ENCODE results near the gene LBX1.

Gene LBX1, protein sequence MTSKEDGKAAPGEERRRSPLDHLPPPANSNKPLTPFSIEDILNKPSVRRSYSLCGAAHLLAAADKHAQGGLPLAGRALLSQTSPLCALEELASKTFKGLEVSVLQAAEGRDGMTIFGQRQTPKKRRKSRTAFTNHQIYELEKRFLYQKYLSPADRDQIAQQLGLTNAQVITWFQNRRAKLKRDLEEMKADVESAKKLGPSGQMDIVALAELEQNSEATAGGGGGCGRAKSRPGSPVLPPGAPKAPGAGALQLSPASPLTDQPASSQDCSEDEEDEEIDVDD

DNA sequence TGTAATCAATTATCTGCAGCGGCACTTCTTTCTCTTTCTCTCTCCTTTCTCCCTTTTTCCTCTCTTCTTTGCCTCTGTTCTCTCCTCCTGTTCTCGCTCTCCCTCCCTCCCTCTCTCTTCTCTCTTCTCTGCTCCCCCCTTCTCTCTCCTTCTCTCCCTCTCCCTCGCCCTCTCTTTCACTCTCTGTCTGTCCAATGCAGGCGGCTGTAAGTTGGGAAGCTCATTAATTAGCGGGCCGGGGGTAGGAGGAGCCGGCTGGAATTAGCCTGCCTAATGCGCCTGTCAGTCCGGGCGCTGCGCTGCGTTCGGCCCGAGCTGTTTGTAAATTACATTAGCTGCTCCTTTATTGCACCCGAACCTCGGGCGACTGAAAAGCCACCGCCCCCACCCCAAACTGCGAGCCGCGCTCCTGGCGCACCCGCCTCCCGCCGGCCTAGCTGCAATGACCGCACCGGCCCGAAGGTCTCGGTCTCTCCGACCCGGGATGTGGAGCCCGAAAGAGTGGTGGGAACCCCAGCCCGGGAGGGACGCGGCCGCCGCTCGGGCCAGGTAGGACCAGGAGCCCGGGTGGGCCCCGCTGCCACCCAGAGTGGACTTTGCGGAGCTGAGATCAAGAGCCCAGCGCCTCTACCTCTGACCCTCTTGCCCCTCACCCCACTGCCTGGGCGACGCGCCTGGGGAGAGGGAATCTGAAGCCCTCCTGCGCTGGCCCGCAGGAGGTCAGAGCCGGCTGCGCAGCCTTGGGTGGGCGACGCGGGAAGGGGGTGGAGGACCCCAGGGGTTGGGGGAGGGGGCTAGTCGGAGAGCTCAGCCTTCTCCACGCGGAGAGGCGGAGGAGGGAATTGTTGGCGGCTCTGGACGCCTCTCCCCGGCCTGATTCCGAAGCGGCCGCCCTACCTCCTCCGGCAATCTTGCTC, at the start of gene LBX1:
LBX1 (minus strand) TSS at position 198 of the 917 bp plus-strand sequence. CDS start 648 bp downstream, outside the sequence.
- DNase-seq (ENCODE audit: low spot score): no peak

- DNase-seq (ENCODE audit: low spot score): no peak
Measured at GRCh38 chr10:101273741-101274140, 44.5 kb upstream of the LBX1 start.

DNA sequence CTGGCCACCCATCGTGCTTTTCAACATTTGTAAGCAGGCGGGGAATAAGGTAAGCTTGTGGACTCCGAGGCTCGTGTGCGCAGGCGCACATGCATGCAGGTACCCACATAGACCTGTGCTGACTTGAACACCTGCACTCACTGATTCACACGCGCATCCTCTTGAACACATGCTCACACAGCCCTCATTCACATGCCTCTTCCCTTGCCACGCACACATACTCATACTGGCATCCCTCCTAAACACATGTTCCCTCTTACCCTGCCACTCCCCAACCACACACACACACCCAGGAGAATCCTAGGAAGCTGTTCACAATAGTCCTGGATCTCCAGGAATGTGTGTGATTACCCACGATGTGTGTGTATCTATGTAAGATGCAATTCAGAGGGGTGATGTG, 44.1 kb upstream of the LBX1 start:
- DNase-seq (ENCODE audit: low spot score): no peak

- peak; percentile 63 for DNase-seq (ENCODE audit: low spot score)
Measured at GRCh38 chr10:101272229-101272868, 43.1 kb upstream of the LBX1 start.

DNA sequence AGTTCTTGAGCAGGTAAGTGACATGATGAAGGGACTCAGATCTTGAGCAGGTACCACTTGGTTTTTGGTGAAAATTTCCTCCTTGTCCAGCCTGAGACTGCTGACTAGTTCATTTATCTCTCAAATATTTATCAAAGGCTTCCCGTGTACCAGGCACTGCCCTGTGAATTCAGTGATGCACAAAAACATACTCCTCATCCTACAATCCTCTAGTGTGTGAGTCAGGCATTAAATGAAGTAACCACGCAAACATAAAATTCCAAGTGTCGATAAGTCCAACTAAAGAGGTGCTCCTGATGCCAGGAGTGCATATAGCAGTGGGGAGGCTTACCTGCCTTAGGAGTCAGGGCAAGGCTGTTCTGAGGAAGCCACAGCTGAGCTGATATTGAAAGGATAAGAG, 41.5 kb upstream of the LBX1 start:
- no peak for DNase-seq (ENCODE audit: low spot score)

GRCh38 chr10:101267776-101268175, 38.5 kb upstream of the LBX1 start:
- DNase-seq (ENCODE audit: low spot score): no peak

- no peak for DNase-seq (ENCODE audit: low spot score)
Measured at GRCh38 chr10:101267290-101267680, 38.0 kb upstream of the LBX1 start.

DNA sequence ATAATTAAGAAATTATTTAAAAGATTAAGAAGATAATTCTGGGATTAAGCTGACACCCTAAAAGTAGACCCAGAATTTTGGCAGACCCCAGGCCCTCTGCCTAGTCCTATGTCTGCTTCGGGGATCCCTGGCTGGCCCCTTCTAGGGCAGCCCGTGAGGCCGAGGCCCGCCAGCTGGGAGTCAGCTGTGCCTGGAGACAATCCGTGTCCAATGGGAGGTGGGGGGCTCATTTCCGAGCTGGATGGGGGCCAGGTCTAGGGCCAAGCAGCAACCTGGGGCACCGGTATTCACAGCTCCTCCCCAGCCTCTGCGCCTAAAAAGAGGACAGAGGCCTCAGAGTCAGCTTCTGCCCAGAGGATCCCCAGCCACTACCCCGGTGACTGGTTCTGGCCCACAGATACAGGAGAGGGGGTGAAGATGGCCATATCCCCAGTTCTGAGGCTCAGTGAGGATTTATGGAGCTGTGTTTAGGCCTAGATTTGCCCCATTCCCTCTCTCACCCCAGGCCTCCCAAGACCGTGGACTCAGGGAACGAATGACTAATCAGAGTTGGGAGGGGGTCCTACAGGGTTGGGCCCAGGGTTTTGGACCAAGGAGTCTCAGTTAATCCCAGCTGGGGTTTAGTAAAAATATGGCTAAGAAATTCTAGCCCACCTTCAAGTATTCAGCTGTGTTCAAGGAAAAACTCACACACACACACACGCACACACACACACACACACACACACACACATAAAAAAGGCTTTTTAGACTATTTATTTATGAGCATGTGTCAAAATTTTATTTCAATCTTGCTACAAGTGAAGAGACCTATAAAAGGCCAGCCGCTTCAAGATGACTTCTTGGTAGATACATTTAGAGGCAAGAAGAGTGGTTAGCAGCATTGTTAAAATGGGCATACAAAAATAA, 37.4 kb upstream of the LBX1 start:
- DNase-seq (ENCODE audit: low spot score): no peak

GRCh38 chr10:101263150-101263752, 34.0 kb upstream of the LBX1 start:
- no peak for DNase-seq (ENCODE audit: low spot score)

- no peak for DNase-seq (ENCODE audit: low spot score)
Measured at GRCh38 chr10:101262147-101262546, 32.9 kb upstream of the LBX1 start.

- no peak for DNase-seq (ENCODE audit: low spot score)
Measured at GRCh38 chr10:101261702-101262101, 32.4 kb upstream of the LBX1 start.

DNA sequence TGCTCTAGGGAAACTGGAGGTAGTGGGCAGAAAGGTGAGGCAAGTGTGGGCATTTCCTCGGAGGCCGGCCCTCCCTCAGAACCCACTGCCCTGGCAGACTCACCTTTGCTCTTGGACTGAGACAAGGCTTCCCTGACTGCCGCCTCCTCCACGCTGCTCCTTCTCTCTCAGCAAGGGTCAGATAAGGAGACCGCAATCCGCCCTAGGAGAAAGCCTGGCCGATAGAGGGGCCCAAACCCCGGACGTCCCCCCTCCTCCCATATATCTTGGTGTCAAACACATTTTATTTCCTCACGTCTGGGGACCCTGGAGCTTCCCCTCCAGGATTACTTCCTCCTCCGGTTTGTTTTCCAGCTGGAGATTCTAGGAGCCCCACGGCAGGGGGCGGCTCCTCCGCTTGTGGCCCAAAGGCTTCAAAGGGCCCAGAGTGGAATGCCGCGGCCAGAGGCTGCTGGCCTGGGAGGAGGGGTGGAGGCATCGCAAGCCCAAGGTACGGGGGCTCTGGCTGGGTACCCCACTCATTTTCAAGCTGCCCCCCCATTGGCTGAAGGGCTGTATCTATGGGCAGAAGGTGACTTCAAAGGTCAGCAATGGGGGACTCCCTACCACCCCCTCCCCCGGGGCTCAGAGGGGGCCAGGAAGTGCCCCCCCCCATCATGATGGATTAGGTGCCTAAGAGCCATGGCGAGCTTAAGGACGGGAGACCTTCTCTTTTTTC, 31.7 kb upstream of the LBX1 start:
- no peak for DNase-seq (ENCODE audit: low spot score)

DNA sequence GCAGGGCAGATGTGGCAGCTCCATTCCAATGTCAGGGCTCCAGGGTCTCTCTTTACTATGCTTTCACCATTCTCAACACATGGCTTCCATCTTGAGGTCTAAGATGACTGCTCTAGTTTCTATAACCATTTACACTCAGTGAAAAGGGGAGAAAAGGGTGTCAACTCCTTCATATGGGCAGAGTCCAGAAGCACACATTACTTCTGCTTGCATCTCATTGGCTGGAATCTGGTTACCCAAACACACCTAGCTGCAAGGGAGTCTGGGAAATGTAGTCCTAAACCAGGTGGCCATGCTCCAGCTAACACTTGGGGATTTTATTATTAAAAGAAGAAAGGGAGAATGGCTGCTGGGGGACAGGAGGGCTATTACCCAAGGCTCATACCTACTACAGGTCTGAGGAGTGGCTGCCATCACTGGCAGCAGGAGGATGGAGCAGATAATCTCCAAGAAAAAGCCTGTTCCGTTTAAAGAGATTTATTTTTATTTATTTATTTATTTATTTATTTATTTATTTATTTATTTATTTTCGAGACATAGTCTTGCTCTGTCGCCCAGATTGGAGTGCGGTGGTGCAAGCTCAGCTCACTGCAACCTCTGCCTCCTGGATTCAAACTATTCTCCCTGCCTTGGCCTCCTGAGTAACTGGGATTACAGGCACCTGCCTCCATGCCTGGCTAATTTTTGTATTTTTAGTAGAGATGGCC, 29.1 kb upstream of the LBX1 start:
- no peak for DNase-seq (ENCODE audit: low spot score)

GRCh38 chr10:101257491-101257890, 28.2 kb upstream of the LBX1 start:
- DNase-seq (ENCODE audit: low spot score): no peak

GRCh38 chr10:101257084-101257483, 27.8 kb upstream of the LBX1 start:
- DNase-seq (ENCODE audit: low spot score): no peak

GRCh38 chr10:101256387-101256786, 27.1 kb upstream of the LBX1 start:
- no peak for DNase-seq (ENCODE audit: low spot score)

DNA sequence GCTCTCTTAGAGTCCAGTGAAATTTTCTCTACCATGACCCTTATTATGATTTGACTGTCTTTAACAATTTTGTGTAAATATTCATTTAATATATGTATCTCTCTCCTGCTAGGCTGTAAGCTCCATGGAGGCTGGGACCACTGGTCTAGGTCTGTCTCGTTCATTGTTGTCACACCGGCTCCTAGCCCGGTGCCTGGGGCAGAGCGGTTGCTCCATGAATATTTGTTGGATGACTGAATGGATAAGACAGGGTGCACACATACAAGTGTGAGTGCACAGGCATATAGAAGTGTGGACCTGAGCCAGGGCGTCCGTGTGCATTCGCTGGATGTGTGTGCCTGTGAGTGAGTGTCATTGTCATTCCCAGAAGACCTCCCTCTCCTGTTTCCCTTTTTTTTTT, 20.9 kb upstream of the LBX1 start:
- DNase-seq (ENCODE audit: low spot score): no peak

DNA sequence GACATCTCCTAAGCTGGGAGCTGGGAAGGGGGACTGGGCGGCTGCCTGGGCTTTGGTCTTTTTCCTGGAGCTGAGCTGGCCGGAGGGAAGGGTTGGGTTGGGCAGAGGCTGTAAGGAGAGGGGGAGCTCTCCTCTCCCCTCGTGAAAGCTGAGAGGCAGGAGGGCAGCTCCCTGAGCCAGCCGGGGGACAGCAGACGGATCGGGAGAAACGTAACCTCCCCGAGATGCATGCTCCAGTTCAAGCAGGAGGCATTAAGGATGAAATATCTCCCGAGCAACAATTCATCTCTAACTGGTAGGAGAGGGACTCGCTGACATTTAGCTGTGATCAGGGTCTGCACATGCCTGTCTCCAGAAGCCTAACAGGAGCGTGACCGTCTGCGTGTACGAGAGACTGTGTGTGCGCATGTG, 19.9 kb upstream of the LBX1 start:
- DNase-seq (ENCODE audit: low spot score): no peak

DNA sequence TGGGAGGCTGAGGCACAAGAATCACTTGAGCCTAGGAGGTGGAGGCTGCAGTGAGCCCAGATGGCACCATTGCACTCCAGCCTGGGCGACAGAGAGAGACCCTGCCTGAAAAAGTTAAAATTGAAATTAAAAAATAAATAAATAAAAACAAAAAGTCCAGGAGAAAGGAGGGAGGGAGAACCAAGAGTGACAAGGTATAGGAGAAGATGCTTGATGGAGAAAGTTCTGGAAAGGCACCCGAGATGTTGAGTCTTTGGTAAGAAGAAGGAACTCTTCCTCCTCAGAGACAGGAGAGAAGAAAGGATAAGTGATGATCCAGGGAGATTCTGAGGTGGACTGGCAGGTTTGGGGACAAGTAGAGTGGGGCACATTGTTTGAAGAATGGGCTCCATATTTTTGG, 17.4 kb upstream of the LBX1 start:
- no peak for DNase-seq (ENCODE audit: low spot score)
